IPS-NIHi7 (cell line): Measurements from ENCODE around the gene DNAJC13.

Source experiments
- DNase-seq: peaks from one replicate; pipeline ENCODE4 v3.0.0; 2012; ENCODE audit warnings: mixed read lengths; ENCODE audit errors: extremely low spot score

Gene DNAJC13

GRCh38 chr3:132405609-132406299 lies 11.5 kb upstream of the DNAJC13 start:
- no peak for DNase-seq

- no peak for DNase-seq
These were observed 10.7 kb upstream of the DNAJC13 start for GRCh38 chr3:132406587-132406986.

GRCh38 chr3:132407025-132407424 lies 10.3 kb upstream of the DNAJC13 start:
- DNase-seq = no peak

- no peak for DNase-seq
These were observed 2.5 kb upstream of the DNAJC13 start for GRCh38 chr3:132414841-132415240.

- no peak for DNase-seq
These were observed 1.1 kb upstream of the DNAJC13 start for GRCh38 chr3:132416161-132416560.

- peak; percentile 37 for DNase-seq
These were observed 551 bp downstream of the DNAJC13 start for GRCh38 chr3:132417695-132418411.

GRCh38 chr3:132418916-132419315 lies 1.6 kb downstream of the DNAJC13 start:
- DNase-seq = no peak

GRCh38 chr3:132421832-132422231 lies 4.5 kb downstream of the DNAJC13 start:
- DNase-seq = no peak

- no peak for DNase-seq
These were observed 5.2 kb downstream of the DNAJC13 start for GRCh38 chr3:132422531-132422930.

GRCh38 chr3:132432639-132433038 lies 15.3 kb downstream of the DNAJC13 start:
- DNase-seq = no peak

GRCh38 chr3:132433121-132433520 lies 15.8 kb downstream of the DNAJC13 start:
- DNase-seq = no peak

GRCh38 chr3:132435224-132435910 lies 18.1 kb downstream of the DNAJC13 start:
- no peak for DNase-seq

GRCh38 chr3:132435911-132436425 lies 18.7 kb downstream of the DNAJC13 start:
- DNase-seq = no peak

- no peak for DNase-seq
These were observed 26.1 kb downstream of the DNAJC13 start for GRCh38 chr3:132443421-132443820.

- DNase-seq = no peak
These were observed 27.1 kb downstream of the DNAJC13 start for GRCh38 chr3:132444383-132444782.

GRCh38 chr3:132445817-132446216 lies 28.5 kb downstream of the DNAJC13 start:
- DNase-seq = no peak

GRCh38 chr3:132448216-132448961 lies 31.1 kb downstream of the DNAJC13 start:
- DNase-seq = no peak

GRCh38 chr3:132456136-132456535 lies 38.8 kb downstream of the DNAJC13 start:
- DNase-seq = no peak

GRCh38 chr3:132456571-132456970 lies 39.3 kb downstream of the DNAJC13 start:
- no peak for DNase-seq

- DNase-seq = no peak
These were observed 40.0 kb downstream of the DNAJC13 start for GRCh38 chr3:132457286-132457685.

GRCh38 chr3:132459551-132459950 lies 42.2 kb downstream of the DNAJC13 start:
- DNase-seq = no peak

GRCh38 chr3:132461544-132461943 lies 44.2 kb downstream of the DNAJC13 start:
- no peak for DNase-seq
